Mesodermal cell (in vitro differentiated cells): ENCODE data around the gene STK32C.

Experiments used
- H3K27ac ChIP-seq: 2 replicates; pipeline ENCODE4 v1.7.0; 2013; ENCODE audit warnings: mild to moderate bottlenecking, low read depth, low read length, moderate library complexity; ENCODE audit not compliant: severe bottlenecking
- H3K36me3 ChIP-seq: 2 replicates; pipeline ENCODE4 v1.7.1; 2013; ENCODE audit warnings: mild to moderate bottlenecking, low read length, moderate library complexity; ENCODE audit not compliant: control insufficient read depth, insufficient read depth
- H3K4me1 ChIP-seq: one replicate; pipeline ENCODE4 v1.7.1; 2013; ENCODE audit warnings: mild to moderate bottlenecking, low read length; ENCODE audit not compliant: insufficient read depth, control insufficient read depth, poor library complexity, severe bottlenecking
- H3K4me3 ChIP-seq: 2 replicates; pipeline ENCODE4 v1.7.0; 2013; ENCODE audit warnings: low read length, control low read depth, mild to moderate bottlenecking; ENCODE audit not compliant: insufficient read depth, poor library complexity, severe bottlenecking; ENCODE audit errors: extremely low read depth
- H3K9me3 ChIP-seq: 2 replicates; pipeline ENCODE4 v1.7.1; 2013; ENCODE audit warnings: mild to moderate bottlenecking, low read length, moderate library complexity; ENCODE audit not compliant: control insufficient read depth
- WGBS, 2 experiments: methylation state at CpG; one replicate each; pipeline ENCODE4 v1.1.5; 2013; ENCODE audit warnings: missing lambda C conversion rate in 2 of 2; ENCODE audit not compliant: insufficient coverage in 2 of 2; 5-methylcytosine and 5-hydroxymethylcytosine counted together

STK32C gene

GRCh38 chr10:132233501-132234085 lies 74.2 kb downstream of the STK32C start:
- 92% methylated on average over 18 of the region's 18 CpGs for WGBS, 2 experiments
- H3K4me3 ChIP-seq = no peak overlapping the region
- H3K9me3 ChIP-seq = no peaks in the 10 kb centered on the region
- no peak overlapping the region for H3K27ac ChIP-seq
- no peaks in the 10 kb centered on the region for H3K4me1 ChIP-seq
- H3K36me3 ChIP-seq = no peaks in the 10 kb centered on the region

- Histone ChIP-seq H3K9me3 (no peaks in the 10 kb centered on the region), H3K36me3 (no peaks in the 10 kb centered on the region), H3K4me3 (no peak overlapping the region), H3K27ac (no peak overlapping the region), H3K4me1 (no peaks in the 10 kb centered on the region)
- WGBS, 2 experiments = 80 to 87% methylated on average over 9 of the region's 9 CpGs
These were observed 74.8 kb downstream of the STK32C start for GRCh38 chr10:132232981-132233380.

DNA sequence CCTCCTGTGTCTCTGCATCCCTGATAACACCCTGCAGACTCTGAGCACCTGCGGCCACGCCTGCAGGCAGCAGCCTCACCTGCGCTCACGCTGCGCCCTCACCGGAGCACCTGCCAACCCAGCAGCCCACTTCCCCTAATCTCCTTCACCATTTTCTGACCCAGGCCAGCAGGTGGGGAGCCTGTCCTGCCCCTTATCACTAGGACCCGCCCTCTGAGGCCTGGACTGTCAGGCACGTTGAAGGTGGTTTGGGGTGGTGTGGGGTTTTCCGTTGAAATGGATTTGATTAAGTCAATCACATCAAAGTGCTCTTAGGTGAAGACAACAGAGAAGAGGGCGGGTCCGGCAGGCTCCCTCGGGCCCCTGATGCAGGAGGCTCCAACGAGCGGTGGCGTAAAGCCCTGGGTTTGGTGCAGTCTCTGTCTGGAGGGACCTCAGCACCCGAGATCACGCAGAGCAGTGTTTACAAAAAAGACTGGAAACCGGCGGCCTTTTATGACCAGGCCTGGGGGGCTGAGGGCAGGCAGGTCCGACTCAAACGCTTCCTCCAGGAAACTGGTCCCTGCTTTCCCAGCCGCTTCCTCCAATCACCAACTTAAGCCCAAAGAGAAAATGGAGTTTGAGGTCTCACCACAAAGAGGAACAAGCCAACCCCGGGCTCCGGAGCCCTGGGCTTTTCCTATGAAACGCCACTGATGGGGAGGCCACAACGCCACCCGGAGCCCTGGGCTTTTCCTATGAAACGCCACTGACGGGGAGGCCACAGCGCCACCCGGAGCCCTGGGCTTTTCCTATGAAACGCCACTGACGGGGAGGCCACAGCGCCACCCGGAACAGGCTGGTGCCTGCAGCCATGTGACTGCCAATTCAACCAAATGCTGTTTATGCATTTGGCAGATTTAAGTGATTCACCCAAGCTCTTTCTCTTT lies 75.5 kb downstream of the STK32C start:
- WGBS, 2 experiments = 92 to 94% methylated on average over 24 to 34 of the region's 35 CpGs
- Histone ChIP-seq H3K4me1 (no peaks in the 10 kb centered on the region), H3K27ac (no peak overlapping the region), H3K36me3 (no peaks in the 10 kb centered on the region), H3K4me3 (no peak overlapping the region), H3K9me3 (no peaks in the 10 kb centered on the region)

DNA sequence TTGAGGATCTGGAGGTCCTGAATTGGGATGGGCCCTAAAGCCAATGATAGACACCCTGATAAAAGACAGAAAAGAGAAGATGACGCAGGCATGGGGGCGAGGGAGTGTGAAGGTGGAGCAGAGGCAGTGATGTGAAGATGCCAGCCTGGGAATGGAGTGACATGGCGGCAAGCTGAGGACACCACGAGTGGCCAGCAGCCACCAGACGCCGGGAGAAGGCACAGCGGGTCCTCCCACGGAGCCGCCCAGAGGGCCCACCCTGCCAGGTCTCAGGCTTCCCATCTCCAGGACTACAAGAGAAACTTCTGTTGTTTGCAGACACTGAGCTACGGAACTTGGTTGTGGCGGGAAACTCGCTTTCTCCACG lies 76.1 kb downstream of the STK32C start:
- no peaks in the 10 kb centered on the region for H3K9me3 ChIP-seq
- 96 to 97% methylated on average over 13 of the region's 13 CpGs for WGBS, 2 experiments
- no peaks in the 10 kb centered on the region for H3K36me3 ChIP-seq
- H3K4me3 ChIP-seq = no peak overlapping the region
- H3K4me1 ChIP-seq = no peaks in the 10 kb centered on the region
- H3K27ac ChIP-seq = no peak overlapping the region

DNA sequence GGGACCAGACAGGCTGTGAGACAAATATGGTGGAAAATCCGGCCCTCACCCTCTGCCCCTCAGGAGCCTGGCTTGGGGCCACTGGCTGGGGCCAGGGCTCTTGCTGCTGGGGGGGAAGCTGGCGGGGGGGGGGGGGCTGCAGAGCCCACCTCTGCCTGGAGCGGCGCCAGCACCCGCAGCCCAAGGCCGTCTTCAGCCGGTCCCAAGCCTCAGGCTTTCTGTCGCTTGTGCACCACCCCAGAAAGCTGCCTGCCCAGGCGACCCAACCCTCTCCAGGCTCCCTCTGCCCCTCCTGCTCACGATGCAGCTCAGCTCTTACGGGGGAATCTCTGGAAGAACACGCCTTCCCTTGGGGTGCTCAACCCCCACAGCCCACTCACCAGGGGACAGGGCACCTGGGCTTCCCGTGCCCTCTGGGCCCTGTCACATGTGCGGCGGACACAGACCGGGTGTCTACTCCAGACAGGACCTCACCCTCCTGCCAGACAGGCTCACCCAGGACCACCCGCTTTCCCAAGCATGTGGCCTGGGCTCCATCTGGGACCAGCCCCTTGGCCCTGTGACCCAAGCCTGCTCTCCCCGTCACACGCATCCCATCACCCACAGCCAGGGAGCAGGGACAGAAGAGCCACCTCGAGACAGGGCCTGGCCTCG lies 77.1 kb downstream of the STK32C start:
- Histone ChIP-seq H3K4me3 (no peak overlapping the region), H3K36me3 (no peaks in the 10 kb centered on the region), H3K27ac (no peak overlapping the region), H3K9me3 (no peaks in the 10 kb centered on the region), H3K4me1 (no peaks in the 10 kb centered on the region)
- 89 to 91% methylated on average over 11 to 13 of the region's 21 CpGs for WGBS, 2 experiments

GRCh38 chr10:132229834-132230556 lies 77.8 kb downstream of the STK32C start:
- no peak overlapping the region for H3K4me3 ChIP-seq
- WGBS, 2 experiments = 78 to 82% methylated on average over 26 to 32 of the region's 36 CpGs
- H3K4me1 ChIP-seq = no peaks in the 10 kb centered on the region
- H3K27ac ChIP-seq = no peak overlapping the region
- H3K9me3 ChIP-seq = no peaks in the 10 kb centered on the region
- no peaks in the 10 kb centered on the region for H3K36me3 ChIP-seq

- Histone ChIP-seq H3K27ac (no peak overlapping the region), H3K9me3 (no peaks in the 10 kb centered on the region), H3K4me1 (no peaks in the 10 kb centered on the region), H3K4me3 (no peak overlapping the region), H3K36me3 (no peaks in the 10 kb centered on the region)
- 98 to 99% methylated on average over 5 of the region's 6 CpGs for WGBS, 2 experiments
These were observed 78.7 kb downstream of the STK32C start for GRCh38 chr10:132229096-132229495.

- no peaks in the 10 kb centered on the region for H3K4me1 ChIP-seq
- no peaks in the 10 kb centered on the region for H3K36me3 ChIP-seq
- no peak overlapping the region for H3K4me3 ChIP-seq
- no peaks in the 10 kb centered on the region for H3K9me3 ChIP-seq
- no peak overlapping the region for H3K27ac ChIP-seq
- 90 to 97% methylated on average over 10 to 12 of the region's 14 CpGs for WGBS, 2 experiments
These were observed 79.1 kb downstream of the STK32C start for GRCh38 chr10:132228616-132229015.

DNA sequence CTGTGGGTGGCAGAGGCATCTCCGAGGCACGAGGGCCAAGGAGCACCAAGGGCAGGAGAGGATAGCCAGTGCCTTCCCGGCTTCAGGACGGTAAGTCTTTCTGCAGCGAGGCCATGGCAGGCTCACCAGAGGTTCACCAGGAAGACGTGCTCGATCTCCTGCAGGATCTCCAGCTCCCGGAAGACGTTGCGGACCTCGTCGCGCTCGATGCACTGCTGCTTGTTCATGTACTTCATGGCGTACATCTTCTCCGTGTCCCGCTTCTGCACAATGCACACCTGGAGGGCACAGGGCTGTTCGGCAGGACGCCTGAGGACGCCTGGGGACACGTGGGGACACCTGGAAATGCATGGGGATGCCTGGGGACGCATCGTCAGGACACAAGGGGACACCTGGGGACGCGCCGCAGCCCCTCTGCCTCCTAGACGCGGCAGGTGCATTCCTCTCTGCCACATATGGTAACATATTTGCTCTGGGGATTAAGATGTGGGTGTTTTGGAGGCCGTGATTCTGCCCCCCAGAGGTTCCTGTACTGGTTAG lies 79.8 kb downstream of the STK32C start:
- H3K4me3 ChIP-seq = no peak overlapping the region
- no peaks in the 10 kb centered on the region for H3K9me3 ChIP-seq
- 91 to 93% methylated on average over 28 to 29 of the region's 29 CpGs for WGBS, 2 experiments

More for the DNA sequence above, 79.8 kb downstream of the STK32C start:
- Histone ChIP-seq H3K36me3 (no peaks in the 10 kb centered on the region), H3K4me1 (no peaks in the 10 kb centered on the region), H3K27ac (no peak overlapping the region)
